C4-2B (cell line): ENCODE results near the gene PKHD1.
A peak's percentile ranks its signal among the peaks of the same experiment; 100 is the strongest.

Experiments
- H3K27ac ChIP-seq: fragments of 450-650 bp; 2 replicates; pipeline ENCODE4 v1.5.1; 2017
- ZFX ChIP-seq: fragments of 450-650 bp; IDR thresholded peaks from 2 replicates; pipeline ENCODE4 v1.6.1; 2017
- TF ChIP-seq, protein P1 (sequence below): fragments of 450-650 bp; conservative IDR thresholded peaks from 2 replicates; pipeline ENCODE4 v1.5.1; 2017; ENCODE audit warnings: mild to moderate bottlenecking

The PKHD1 gene

DNA sequence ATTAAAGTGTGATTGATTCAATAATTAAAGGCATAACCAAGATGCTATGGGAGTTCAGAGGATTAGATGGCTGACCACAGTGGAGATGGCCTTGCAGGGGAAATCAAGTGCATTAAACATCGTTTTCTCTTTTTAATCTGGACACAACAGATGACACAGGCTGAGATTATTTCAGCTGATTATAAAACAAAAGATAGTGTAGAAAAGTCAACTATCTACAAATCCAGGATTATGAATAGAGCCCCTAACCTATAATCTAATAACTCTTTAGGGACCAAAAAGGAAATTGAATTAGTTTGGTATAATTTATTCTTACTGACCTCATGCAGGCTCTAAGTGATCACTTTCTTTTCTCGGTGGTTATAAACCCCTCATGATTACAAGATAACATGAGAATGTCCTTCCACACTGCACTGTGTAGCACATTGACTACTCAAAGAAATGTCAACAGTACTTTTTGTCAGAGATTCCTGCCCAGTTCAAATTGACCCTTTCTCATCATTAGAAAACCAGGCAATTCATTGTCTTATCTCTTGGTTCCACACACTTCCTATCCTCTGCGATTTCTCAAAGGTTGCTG, 122.1 kb downstream of the PKHD1 start:
- H3K27ac ChIP-seq = no peak overlapping the region

DNA sequence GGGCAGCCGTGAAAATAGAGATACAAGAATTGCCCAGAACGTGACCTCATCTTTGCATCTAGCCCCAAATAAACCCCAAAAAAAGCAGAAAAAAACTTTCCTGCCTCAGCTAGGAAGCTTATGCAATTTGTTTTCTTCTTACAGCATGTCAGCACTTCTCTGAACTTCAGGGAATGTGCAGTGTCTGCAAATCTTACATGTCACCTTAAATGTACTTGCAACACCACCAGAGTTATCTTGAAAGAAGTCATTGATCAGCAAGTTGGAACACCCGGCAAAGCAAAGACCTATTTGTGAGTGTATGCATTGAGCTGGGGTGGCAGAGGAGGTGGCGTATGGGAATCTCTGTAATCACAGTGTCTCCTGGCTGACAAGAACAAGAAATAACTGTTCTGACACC, 123.4 kb downstream of the PKHD1 start:
- no peak overlapping the region for H3K27ac ChIP-seq
- no peak for TF ChIP-seq ZFX
- TF ChIP-seq, protein P1, sequence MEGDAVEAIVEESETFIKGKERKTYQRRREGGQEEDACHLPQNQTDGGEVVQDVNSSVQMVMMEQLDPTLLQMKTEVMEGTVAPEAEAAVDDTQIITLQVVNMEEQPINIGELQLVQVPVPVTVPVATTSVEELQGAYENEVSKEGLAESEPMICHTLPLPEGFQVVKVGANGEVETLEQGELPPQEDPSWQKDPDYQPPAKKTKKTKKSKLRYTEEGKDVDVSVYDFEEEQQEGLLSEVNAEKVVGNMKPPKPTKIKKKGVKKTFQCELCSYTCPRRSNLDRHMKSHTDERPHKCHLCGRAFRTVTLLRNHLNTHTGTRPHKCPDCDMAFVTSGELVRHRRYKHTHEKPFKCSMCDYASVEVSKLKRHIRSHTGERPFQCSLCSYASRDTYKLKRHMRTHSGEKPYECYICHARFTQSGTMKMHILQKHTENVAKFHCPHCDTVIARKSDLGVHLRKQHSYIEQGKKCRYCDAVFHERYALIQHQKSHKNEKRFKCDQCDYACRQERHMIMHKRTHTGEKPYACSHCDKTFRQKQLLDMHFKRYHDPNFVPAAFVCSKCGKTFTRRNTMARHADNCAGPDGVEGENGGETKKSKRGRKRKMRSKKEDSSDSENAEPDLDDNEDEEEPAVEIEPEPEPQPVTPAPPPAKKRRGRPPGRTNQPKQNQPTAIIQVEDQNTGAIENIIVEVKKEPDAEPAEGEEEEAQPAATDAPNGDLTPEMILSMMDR = no peak

More for the DNA sequence above, 122.1 kb downstream of the PKHD1 start:
- TF ChIP-seq, protein P1 = no peak
- no peak for TF ChIP-seq ZFX

DNA sequence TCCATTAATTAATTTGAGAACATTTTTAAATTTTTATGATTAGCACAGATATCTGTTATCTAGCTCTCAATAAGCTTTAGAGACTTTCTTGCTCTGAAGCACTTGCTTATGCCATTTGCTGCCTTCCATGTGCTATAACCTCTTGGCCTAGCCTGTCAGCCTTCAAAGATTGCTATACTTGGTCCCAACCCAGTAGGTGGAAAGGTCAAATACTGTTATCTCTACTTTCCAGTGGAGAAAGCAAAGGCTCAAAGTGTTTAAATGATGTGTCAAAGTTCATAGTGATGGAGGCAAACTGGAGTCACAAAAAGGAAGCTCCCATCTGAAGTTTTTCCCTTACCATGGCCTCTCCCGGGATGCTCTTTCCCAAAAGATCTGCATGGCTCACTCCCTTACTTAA, 125.1 kb downstream of the PKHD1 start:
- H3K27ac ChIP-seq = no peak overlapping the region
- no peak for TF ChIP-seq ZFX
- TF ChIP-seq, protein P1 = no peak

DNA sequence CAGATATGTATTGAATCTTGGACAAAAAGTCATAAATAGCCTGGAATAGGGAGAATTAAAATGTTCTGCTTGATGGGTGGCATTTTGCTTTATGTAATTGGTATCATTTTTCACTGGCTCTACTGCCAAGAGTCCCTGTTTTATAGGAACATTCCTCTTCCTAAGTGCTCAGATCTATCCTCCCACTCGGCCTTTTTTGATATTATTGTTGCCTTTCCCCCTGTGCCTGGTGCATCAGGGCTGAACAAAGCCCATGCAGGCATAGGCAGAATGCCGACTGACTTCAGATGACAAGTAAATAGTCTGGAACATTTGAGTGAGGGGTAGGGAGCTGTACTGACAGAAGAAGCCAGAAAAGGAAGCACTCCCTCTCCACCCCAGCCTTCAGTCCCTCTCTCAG, 127.0 kb downstream of the PKHD1 start:
- no peak overlapping the region; the same call in 1 of the 2 replicates for H3K27ac ChIP-seq
- TF ChIP-seq ZFX = no peak
- TF ChIP-seq, protein P1 = no peak

DNA sequence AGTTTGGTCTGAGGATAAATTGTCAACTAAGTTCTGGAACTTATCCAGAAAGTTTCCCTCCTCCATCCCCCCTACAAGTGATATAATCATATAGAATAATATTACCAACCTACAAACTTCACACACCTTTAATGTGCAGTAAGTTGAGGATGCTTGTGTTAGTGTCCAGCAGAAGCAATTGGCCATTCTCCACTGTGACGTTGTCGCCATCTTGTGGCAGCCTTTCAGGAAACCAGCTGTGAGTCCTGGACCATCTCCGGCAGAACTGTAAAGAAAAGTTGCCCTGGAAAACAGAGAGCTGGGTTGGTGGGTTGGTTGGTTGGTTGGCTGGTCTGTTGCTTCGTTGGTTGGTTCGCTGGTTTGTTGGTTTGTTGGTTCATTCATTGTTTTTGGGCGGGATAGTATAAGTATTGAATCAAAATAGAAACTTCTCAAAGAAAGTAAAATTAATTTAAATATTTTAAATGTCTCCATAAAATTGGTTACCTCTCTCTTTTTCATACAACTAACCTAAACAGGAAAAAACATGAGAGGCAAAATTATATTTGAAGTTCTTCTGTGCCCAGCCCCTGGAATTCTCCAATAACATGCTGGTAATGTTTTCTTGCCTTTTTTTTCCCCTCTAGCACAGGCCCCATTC, 127.5 kb downstream of the PKHD1 start:
- TF ChIP-seq, protein P1 = peak; percentile 94
- no peak for TF ChIP-seq ZFX
- no peak overlapping the region for H3K27ac ChIP-seq

DNA sequence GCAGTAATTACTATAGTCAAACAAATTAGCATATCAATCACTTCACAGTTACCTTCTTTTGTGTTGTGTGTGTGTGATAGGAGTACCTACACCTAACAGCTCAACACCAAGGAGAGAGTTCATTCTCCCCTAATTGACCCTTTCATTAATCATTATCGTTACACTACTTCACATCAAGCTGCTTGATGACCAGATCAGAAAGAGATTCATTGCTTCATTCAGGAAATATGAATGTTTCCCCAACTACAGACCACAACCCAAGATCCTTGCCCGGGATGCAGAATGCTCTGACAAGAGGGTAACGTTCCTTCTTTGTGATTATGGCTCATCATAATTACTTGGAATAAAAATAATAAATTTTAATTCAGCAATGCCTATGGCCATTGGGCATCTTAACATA, 132.7 kb downstream of the PKHD1 start:
- no peak overlapping the region for H3K27ac ChIP-seq
- TF ChIP-seq, protein P1 = no peak
- no peak for TF ChIP-seq ZFX

DNA sequence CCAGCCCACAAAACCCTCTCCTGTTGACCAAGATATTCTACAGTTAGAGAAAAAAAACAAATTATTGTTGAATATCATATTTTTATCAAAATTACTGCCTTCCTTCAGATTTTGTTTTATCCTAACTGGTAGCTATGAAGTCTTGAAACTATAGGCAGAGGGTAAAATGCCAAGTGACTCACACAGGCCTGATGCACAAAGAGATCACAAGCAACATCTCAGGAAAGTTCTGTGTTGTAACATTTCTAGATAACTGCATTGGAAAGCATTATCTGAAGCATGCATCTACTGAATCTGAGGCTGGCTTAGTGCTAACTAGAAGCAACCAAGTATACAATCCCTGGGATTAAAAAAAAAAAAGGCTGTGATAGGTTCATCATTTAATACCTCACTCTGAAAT, 134.2 kb downstream of the PKHD1 start:
- TF ChIP-seq, protein P1 = no peak
- TF ChIP-seq ZFX = no peak
- no peak overlapping the region for H3K27ac ChIP-seq
